Measurements from ENCODE around the gene TMEM163.

The TMEM163 gene

DNA sequence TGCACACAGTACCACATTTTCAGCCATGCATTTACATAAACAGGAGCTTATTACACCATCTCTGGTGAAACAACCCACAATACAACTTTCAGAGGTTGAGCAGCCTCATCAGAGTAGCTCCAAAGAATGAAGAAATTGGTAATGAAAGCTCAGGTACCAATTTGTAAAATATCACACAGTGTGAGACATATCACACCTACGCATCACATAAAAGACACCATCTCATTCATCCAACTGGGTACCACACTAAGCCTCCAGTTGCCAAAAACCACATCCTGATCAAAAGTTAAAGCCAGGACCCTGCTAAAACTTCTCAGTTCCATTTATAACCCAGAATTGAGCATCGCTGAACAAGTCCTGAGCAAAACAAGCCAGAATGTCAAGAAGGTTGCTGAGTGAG, 4.6 kb downstream of the TMEM163 start:
- Histone ChIP-seq H3K79me1 (ENCODE audit: low read length) (no peaks in the 10 kb centered on the region), H3K36me3 (ENCODE audit: control insufficient read depth in 1 of 2, insufficient read depth in 2 of 2, low read length in 2 of 2) (no peaks in the 10 kb centered on the region), H4K8ac (ENCODE audit: low read depth, low read length) (no peak overlapping the region), H4K91ac (ENCODE audit: low read depth, low read length) (no peak overlapping the region), H2AFZ (ENCODE audit: insufficient read depth, low read length, poor library complexity) (no peak overlapping the region), H3K4me3 (ENCODE audit: low read depth, low read length) (no peak overlapping the region), H3K27me3 (ENCODE audit: insufficient read depth, low read length) (peaks cover 29% of the 10 kb centered on the region), H3K23ac (ENCODE audit: low read length) (no peak overlapping the region), H3K79me2 (ENCODE audit: control insufficient read depth, insufficient read depth, low read length, poor library complexity) (no peaks in the 10 kb centered on the region), H2BK120ac (ENCODE audit: insufficient read depth, low read length, poor library complexity) (no peak overlapping the region), H2BK5ac (ENCODE audit: low read depth, low read length, poor library complexity) (no peak overlapping the region), H3K9me3 (ENCODE audit: insufficient read depth, low read depth, low read length) (peaks cover 4% of the 10 kb centered on the region), H3K9ac (ENCODE audit: low read length) (no peak overlapping the region), H3K4me1 (ENCODE audit: control insufficient read depth in 1 of 2, insufficient read depth in 2 of 2, low read length in 2 of 2) (peaks cover 10 to 13% of the 10 kb centered on the region in 2 experiments), H3K14ac (ENCODE audit: low read length) (no peak overlapping the region), H3K18ac (ENCODE audit: low read length) (no peak overlapping the region), H3K4me2 (ENCODE audit: low read length) (no peak overlapping the region), H2BK12ac (ENCODE audit: low read length) (no peak overlapping the region), H3K27ac (ENCODE audit: low read depth, low read length) (no peak overlapping the region), H2AK5ac (ENCODE audit: low read length) (no peak overlapping the region), H4K12ac (ENCODE audit: low read depth, low read length) (no peak overlapping the region), H3K4ac (ENCODE audit: low read depth, low read length) (no peak overlapping the region)
- no peak for DNase-seq
- no CpG with 5 or more reads among the region's 2 CpGs for WGBS (ENCODE audit: extremely low coverage, insufficient coverage, insufficient read length)

GRCh38 chr2:134713606-134714005, 5.2 kb downstream of the TMEM163 start:
- Histone ChIP-seq H2BK120ac (ENCODE audit: insufficient read depth, low read length, poor library complexity) (no peak overlapping the region), H3K79me1 (ENCODE audit: low read length) (no peaks in the 10 kb centered on the region), H3K9me3 (ENCODE audit: insufficient read depth, low read depth, low read length) (peaks cover 4% of the 10 kb centered on the region), H3K18ac (ENCODE audit: low read length) (no peak overlapping the region), H4K12ac (ENCODE audit: low read depth, low read length) (no peak overlapping the region), H3K4me1 (ENCODE audit: control insufficient read depth in 1 of 2, insufficient read depth in 2 of 2, low read length in 2 of 2) (peaks cover 9% of the 10 kb centered on the region in 2 experiments), H2AK5ac (ENCODE audit: low read length) (no peak overlapping the region), H2AFZ (ENCODE audit: insufficient read depth, low read length, poor library complexity) (no peak overlapping the region), H3K36me3 (ENCODE audit: control insufficient read depth in 1 of 2, insufficient read depth in 2 of 2, low read length in 2 of 2) (no peaks in the 10 kb centered on the region), H3K27me3 (ENCODE audit: insufficient read depth, low read length) (peaks cover 23% of the 10 kb centered on the region), H2BK12ac (ENCODE audit: low read length) (no peak overlapping the region), H3K27ac (ENCODE audit: low read depth, low read length) (no peak overlapping the region), H3K14ac (ENCODE audit: low read length) (no peak overlapping the region), H4K8ac (ENCODE audit: low read depth, low read length) (no peak overlapping the region), H4K91ac (ENCODE audit: low read depth, low read length) (no peak overlapping the region), H2BK5ac (ENCODE audit: low read depth, low read length, poor library complexity) (no peak overlapping the region), H3K23ac (ENCODE audit: low read length) (no peak overlapping the region), H3K9ac (ENCODE audit: low read length) (no peak overlapping the region), H3K4me3 (ENCODE audit: low read depth, low read length) (no peak overlapping the region), H3K4me2 (ENCODE audit: low read length) (no peak overlapping the region), H3K4ac (ENCODE audit: low read depth, low read length) (no peak overlapping the region), H3K79me2 (ENCODE audit: control insufficient read depth, insufficient read depth, low read length, poor library complexity) (no peaks in the 10 kb centered on the region)
- DNase-seq, result no peak
- no CpG with 5 or more reads among the region's 1 CpG for WGBS (ENCODE audit: extremely low coverage, insufficient coverage, insufficient read length)

GRCh38 chr2:134713176-134713575, 5.6 kb downstream of the TMEM163 start:
- Histone ChIP-seq H4K8ac (ENCODE audit: low read depth, low read length) (no peak overlapping the region), H3K27ac (ENCODE audit: low read depth, low read length) (no peak overlapping the region), H3K18ac (ENCODE audit: low read length) (no peak overlapping the region), H2BK120ac (ENCODE audit: insufficient read depth, low read length, poor library complexity) (no peak overlapping the region), H4K12ac (ENCODE audit: low read depth, low read length) (no peak overlapping the region), H3K79me2 (ENCODE audit: control insufficient read depth, insufficient read depth, low read length, poor library complexity) (no peaks in the 10 kb centered on the region), H3K4me3 (ENCODE audit: low read depth, low read length) (no peak overlapping the region), H3K4ac (ENCODE audit: low read depth, low read length) (no peak overlapping the region), H3K4me1 (ENCODE audit: control insufficient read depth in 1 of 2, insufficient read depth in 2 of 2, low read length in 2 of 2) (peaks cover 5% of the 10 kb centered on the region in 2 experiments), H3K14ac (ENCODE audit: low read length) (no peak overlapping the region), H3K79me1 (ENCODE audit: low read length) (no peaks in the 10 kb centered on the region), H3K27me3 (ENCODE audit: insufficient read depth, low read length) (peaks cover 19% of the 10 kb centered on the region), H3K9ac (ENCODE audit: low read length) (no peak overlapping the region), H3K4me2 (ENCODE audit: low read length) (no peak overlapping the region), H4K91ac (ENCODE audit: low read depth, low read length) (no peak overlapping the region), H2BK12ac (ENCODE audit: low read length) (no peak overlapping the region), H3K36me3 (ENCODE audit: control insufficient read depth in 1 of 2, insufficient read depth in 2 of 2, low read length in 2 of 2) (no peaks in the 10 kb centered on the region), H2BK5ac (ENCODE audit: low read depth, low read length, poor library complexity) (no peak overlapping the region), H3K9me3 (ENCODE audit: insufficient read depth, low read depth, low read length) (peaks cover 1% of the 10 kb centered on the region), H3K23ac (ENCODE audit: low read length) (no peak overlapping the region), H2AK5ac (ENCODE audit: low read length) (no peak overlapping the region), H2AFZ (ENCODE audit: insufficient read depth, low read length, poor library complexity) (no peak overlapping the region)
- no peak for DNase-seq
- WGBS (ENCODE audit: extremely low coverage, insufficient coverage, insufficient read length), result no CpG with 5 or more reads among the region's 11 CpGs

DNA sequence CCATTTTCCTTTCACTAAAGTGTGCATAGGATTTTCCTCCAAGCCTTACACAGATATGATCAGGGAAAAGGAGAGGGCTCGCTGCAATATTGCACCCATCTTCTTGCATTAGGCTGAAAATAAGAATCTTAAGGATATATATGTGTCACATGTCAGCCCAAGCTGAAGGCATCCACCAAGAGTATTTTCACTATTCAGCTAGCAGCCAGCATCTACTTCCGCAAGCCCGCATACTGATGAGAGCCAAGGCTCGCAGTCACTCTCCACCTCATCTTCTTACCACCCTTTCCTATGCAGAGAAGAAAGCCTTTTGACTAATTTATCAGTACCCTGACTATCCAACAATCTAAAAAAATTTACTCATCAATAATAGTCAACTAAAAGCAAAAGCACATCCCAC, 6.1 kb downstream of the TMEM163 start:
- H3K79me1 ChIP-seq (ENCODE audit: low read length), result no peaks in the 10 kb centered on the region
- no peaks in the 10 kb centered on the region for H3K9me3 ChIP-seq (ENCODE audit: insufficient read depth, low read depth, low read length)
- DNase-seq, result peak; percentile 35 to 48
- H2BK12ac ChIP-seq (ENCODE audit: low read length), result no peak overlapping the region
- H4K8ac ChIP-seq (ENCODE audit: low read depth, low read length), result no peak overlapping the region
- H2AK5ac ChIP-seq (ENCODE audit: low read length), result no peak overlapping the region
- no peak overlapping the region for H2BK5ac ChIP-seq (ENCODE audit: low read depth, low read length, poor library complexity)
- WGBS (ENCODE audit: extremely low coverage, insufficient coverage, insufficient read length), result no CpG with 5 or more reads among the region's 4 CpGs
- H3K4me2 ChIP-seq (ENCODE audit: low read length), result no peak overlapping the region
- no peak overlapping the region for H4K12ac ChIP-seq (ENCODE audit: low read depth, low read length)
- H3K4me1 ChIP-seq (ENCODE audit: control insufficient read depth in 1 of 2, insufficient read depth in 2 of 2, low read length in 2 of 2), result peaks cover under 1% of the 10 kb centered on the region in 2 experiments
- H3K14ac ChIP-seq (ENCODE audit: low read length), result no peak overlapping the region
- no peaks in the 10 kb centered on the region for H3K79me2 ChIP-seq (ENCODE audit: control insufficient read depth, insufficient read depth, low read length, poor library complexity)
- no peak overlapping the region for H3K4me3 ChIP-seq (ENCODE audit: low read depth, low read length)
- H3K4ac ChIP-seq (ENCODE audit: low read depth, low read length), result no peak overlapping the region
- H3K9ac ChIP-seq (ENCODE audit: low read length), result no peak overlapping the region
- H3K27ac ChIP-seq (ENCODE audit: low read depth, low read length), result no peak overlapping the region
- no peaks in the 10 kb centered on the region for H3K36me3 ChIP-seq (ENCODE audit: control insufficient read depth in 1 of 2, insufficient read depth in 2 of 2, low read length in 2 of 2)
- no peak overlapping the region for H4K91ac ChIP-seq (ENCODE audit: low read depth, low read length)
- H3K27me3 ChIP-seq (ENCODE audit: insufficient read depth, low read length), result peaks cover 15% of the 10 kb centered on the region
- H3K23ac ChIP-seq (ENCODE audit: low read length), result no peak overlapping the region
- H2AFZ ChIP-seq (ENCODE audit: insufficient read depth, low read length, poor library complexity), result no peak overlapping the region
- H2BK120ac ChIP-seq (ENCODE audit: insufficient read depth, low read length, poor library complexity), result no peak overlapping the region
- H3K18ac ChIP-seq (ENCODE audit: low read length), result no peak overlapping the region
